Measurements from ENCODE around the gene FOXD4L1.
"Not testable (repeated sequence)": the region's sequence is repeated elsewhere in the genome, so short reads cannot be mapped to it uniquely, and the experiment has no call there.

GRCh38 chr2:113540834-113541203 lies 42.4 kb downstream of the FOXD4L1 start:
- TF ChIP-seq CTCF (IDR thresholded peaks at IDR 0.05; ENCODE audit: low read depth, low read length, poor library complexity, severe bottlenecking); EZH2phosphoT487 (IDR thresholded peaks at IDR 0.05; ENCODE audit: borderline replicate concordance, low read length): not testable (repeated sequence)

All from DOHH2 (cell line).